AG04450 (cell line): Measurements from ENCODE around the gene TRMT10C. TPM values are rescaled to one million over a fixed set of nuclear protein-coding genes. Genes with fewer than 3 reads are reported as not detected.

Experiments used
- CTCF ChIA-PET: fragments of 300-600, 350-600 bp; formaldehyde crosslinking; extraction: SDS; loops from one replicate; lab custom pipeline; 2022; ENCODE audit warnings: antibody characterized with exemption, inconsistent platforms; lab: Charles Lee
- POLR2A ChIA-PET: fragments of 350-600 bp; formaldehyde crosslinking; extraction: SDS; loops from one replicate; lab custom pipeline; 2021; ENCODE audit warnings: antibody characterized with exemption, inconsistent platforms; lab: Yijun Ruan, JAX
- DNase-seq: peaks from one replicate; pipeline ENCODE4 v3.0.0-alpha.2; 2011; ENCODE audit warnings: low read depth, low spot score
- H3K27ac ChIP-seq: one replicate; pipeline ENCODE4 v1.5.1; 2012; ENCODE audit warnings: low read depth, low read length, control low read depth
- H3K27me3 ChIP-seq: one replicate; pipeline ENCODE4 v1.6.0; 2012; ENCODE audit warnings: low read length; ENCODE audit not compliant: control insufficient read depth, insufficient read depth
- H3K4me3 ChIP-seq: 2 replicates; pipeline ENCODE4 v1.5.1; 2011; ENCODE audit warnings: mild to moderate bottlenecking, low read depth, low read length, control low read depth
- H3K9me3 ChIP-seq: 2 replicates; pipeline ENCODE4 v1.5.1; 2012; ENCODE audit warnings: low read length; ENCODE audit not compliant: control insufficient read depth, insufficient read depth
- polyA minus RNA-seq: library from RNA; depleted of rRNA, polyadenylated mRNA; stranded (reverse); fragments of >200 nt; gene quantifications from 2 replicates; pipeline ENCODE4 v1.2.3, GENCODE V29; 2011; rRNA and poly(A)+ RNA removed
- polyA plus RNA-seq: library from polyadenylated mRNA; depleted of rRNA; stranded (reverse); fragments of >200 nt; gene quantifications from 2 replicates; pipeline ENCODE4 v1.2.3, GENCODE V29; 2011; rRNA removed
- TF ChIP-seq, protein P1 (sequence below): IDR thresholded peaks from 2 replicates; pipeline ENCODE4 v1.5.1; 2011; ENCODE audit warnings: low read depth, low read length, control low read depth, inconsistent platforms

Gene TRMT10C
- 19.4 and 26.1 TPM in 2 replicates for polyA plus RNA-seq
- polyA minus RNA-seq = 8.4 and 10.3 TPM in 2 replicates

DNA sequence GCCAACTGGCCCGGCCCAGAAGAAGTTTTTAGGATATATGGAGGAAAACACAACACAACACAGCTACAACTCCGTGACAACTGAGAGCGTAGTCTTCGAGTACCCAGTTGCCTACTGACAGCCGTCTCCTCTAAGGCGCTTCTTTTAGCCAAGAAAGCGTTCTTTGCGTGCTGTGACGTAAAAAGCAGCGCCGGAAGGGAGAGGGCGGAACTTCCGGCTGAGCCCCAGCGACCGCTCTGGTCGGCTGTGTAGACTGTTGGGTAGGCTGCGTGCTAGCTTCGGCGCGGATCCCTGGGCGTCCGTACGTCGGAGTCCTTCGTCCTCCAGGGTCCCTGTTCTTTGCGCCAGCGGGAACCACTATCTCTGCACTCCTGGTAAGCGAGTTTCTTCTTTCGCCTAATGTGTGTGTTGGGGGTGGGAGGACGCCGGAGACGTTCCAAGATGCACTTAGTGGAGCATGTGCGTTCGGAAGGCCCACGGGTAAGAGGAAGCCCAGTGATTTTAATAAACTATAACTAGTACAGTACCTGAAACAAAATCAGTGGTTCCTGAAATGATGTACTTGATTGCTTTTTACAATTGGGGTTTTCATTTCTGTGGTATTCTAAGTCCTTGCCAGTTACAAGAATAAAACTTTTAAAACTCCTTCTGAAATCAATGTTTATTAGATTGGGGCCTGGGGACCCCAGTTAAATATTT, at the start of gene TRMT10C:
Gene TRMT10C, plus strand, starts transcription at position 239 of the 699 bp plus-strand sequence. CDS start 2,914 bp downstream, outside the sequence.
- Histone ChIP-seq H3K27me3 (peaks cover under 1% of the 10 kb centered on the region), H3K4me3 (peak within 1 kb of the TSS; percentile 95), H3K9me3 (no peaks in the 10 kb centered on the region), H3K27ac (peak within 1 kb of the TSS; percentile 81)
- TF ChIP-seq, protein P1, sequence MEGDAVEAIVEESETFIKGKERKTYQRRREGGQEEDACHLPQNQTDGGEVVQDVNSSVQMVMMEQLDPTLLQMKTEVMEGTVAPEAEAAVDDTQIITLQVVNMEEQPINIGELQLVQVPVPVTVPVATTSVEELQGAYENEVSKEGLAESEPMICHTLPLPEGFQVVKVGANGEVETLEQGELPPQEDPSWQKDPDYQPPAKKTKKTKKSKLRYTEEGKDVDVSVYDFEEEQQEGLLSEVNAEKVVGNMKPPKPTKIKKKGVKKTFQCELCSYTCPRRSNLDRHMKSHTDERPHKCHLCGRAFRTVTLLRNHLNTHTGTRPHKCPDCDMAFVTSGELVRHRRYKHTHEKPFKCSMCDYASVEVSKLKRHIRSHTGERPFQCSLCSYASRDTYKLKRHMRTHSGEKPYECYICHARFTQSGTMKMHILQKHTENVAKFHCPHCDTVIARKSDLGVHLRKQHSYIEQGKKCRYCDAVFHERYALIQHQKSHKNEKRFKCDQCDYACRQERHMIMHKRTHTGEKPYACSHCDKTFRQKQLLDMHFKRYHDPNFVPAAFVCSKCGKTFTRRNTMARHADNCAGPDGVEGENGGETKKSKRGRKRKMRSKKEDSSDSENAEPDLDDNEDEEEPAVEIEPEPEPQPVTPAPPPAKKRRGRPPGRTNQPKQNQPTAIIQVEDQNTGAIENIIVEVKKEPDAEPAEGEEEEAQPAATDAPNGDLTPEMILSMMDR = no peak
- DNase-seq = peak; percentile 77
- ChIA-PET CTCF (no interaction called here), POLR2A (interaction anchor here (1.1 to 1.6 kb wide), 3 partner anchors 12 to 124 kb away, joined by 3 to 6 read pairs (median 4); partner anchors contain the start of genes PCNP and RPL24)

DNA sequence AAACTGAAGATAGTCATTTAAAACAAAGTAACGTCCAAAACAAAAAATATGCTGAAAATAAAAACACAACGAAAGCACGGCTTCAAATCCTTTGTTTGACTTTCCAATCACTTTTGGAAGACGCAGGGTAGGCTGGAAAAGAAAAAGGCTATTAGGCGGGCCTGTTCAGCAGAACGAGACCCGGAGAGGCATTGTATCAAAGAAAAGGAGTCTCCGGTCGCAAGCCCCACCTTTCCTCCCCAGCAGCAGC, 49.3 kb upstream of the TRMT10C start:
- no peaks in the 10 kb centered on the region for H3K27me3 ChIP-seq
- H3K9me3 ChIP-seq = no peaks in the 10 kb centered on the region
- ChIA-PET CTCF (no interaction called here), POLR2A (interaction anchor here (0.8 to 0.9 kb wide), 2 partner anchors 8 to 62 kb away, joined by 3 to 8 read pairs; partner anchors contain the start of gene PCNP)
- DNase-seq = no peak
- peak overlapping the region; percentile 90 for H3K27ac ChIP-seq
- peak overlapping the region; percentile 85 for H3K4me3 ChIP-seq
- TF ChIP-seq, protein P1 = no peak

DNA sequence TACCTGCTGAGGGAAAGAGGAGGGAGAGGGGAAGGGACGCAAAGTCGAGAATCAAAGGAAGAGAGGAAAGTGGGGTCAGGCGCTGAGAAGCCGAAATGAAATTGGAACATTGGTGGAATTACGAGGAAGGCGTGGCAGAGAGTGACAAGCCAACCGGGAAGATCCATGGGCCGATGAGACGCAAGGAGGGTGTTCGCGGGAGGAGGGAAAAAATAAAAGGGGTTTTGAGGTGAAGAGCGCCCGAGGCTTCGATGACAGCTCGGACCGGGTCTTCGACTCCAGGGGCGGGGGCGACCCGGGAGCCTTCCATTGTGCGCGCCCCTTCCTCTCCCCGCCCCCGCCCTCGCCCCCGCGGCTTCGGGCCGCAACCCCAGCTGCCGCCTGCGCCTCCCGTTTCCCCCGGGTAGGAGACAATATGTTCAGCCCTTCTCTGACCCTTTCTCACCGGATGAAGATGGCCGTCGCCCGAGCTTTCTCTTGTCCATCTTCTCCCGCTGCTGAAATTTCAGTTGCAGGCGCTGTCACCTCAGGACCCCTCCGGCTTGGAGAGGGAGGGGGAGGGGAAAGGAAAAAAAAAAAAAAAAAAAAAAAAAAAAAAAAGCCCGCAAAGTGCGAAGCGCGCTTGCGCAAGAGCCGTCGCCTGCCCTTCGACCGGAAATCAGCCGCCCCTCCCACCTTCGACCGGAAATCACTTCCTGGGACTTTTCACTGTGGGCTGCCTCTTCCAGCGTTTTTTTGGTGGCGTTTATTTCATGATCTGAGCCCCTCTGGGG, 48.8 kb upstream of the TRMT10C start, which contains the start of gene SENP7:
Gene SENP7, minus strand, starts transcription at position 567 of the 773 bp plus-strand sequence. Its CDS starts 82 bp downstream, at position 485.
- H3K4me3 ChIP-seq = peak within 1 kb of the TSS; percentile 85
- H3K27me3 ChIP-seq = no peaks in the 10 kb centered on the region
- peak within 1 kb of the TSS; percentile 90 for H3K27ac ChIP-seq
- CTCF ChIA-PET = no interaction called here
- DNase-seq = peak; percentile 44
- POLR2A ChIA-PET = interaction anchor here (0.8 to 0.9 kb wide), 2 partner anchors 8 to 61 kb away, joined by 3 to 8 read pairs; partner anchors contain the start of gene PCNP
- TF ChIP-seq, protein P1 = no peak
- H3K9me3 ChIP-seq = no peaks in the 10 kb centered on the region

DNA sequence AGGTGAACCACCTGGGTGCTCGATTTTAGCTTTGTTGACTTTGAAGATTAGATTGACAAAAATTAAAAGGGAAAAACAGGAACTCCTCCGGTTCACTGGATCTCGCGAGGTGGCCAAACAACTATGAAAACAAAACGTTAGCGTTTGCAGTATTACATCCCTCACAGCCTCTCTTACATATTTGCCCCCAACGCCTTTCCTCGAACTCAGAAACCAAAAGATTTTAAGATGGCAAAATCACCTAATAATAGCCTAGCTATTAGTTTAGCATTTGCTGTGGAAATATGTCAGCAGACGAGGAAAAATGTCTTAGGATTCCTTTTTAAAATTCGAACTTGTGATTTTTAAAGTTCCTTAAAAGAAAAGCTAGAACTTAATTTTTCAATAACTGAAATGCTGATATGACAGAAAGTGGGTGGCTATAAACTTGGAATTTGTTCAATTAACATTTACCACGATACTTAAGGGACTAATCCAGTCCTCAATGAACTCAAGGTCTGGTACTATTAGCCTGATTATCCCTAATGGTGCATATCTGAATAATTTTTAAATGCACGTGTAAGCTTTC, 48.2 kb upstream of the TRMT10C start:
- Histone ChIP-seq H3K27ac (peak overlapping the region; percentile 90), H3K4me3 (peak overlapping the region; percentile 85), H3K9me3 (no peaks in the 10 kb centered on the region), H3K27me3 (peaks cover under 1% of the 10 kb centered on the region)
- DNase-seq = peak; percentile 10
- ChIA-PET CTCF (no interaction called here), POLR2A (interaction anchor here (0.9 kb wide), 1 partner anchor 60 kb away, joined by 3 read pairs; the partner anchor contains the start of gene PCNP)
- TF ChIP-seq, protein P1 = no peak
